Endothelial cell of umbilical vein (primary cell): Measurements from ENCODE around the gene LRCH2. TPM values are rescaled to one million over a fixed set of nuclear protein-coding genes. Genes with fewer than 3 reads are reported as not detected.
A peak's percentile ranks its signal among the peaks of the same experiment; 100 is the strongest.

Source experiments
- BruUV-seq: library from RNA; stranded (reverse); fragments of 400-500 nt; replicated peaks from 2 replicates; lab custom pipeline; 2021; lab: Mats Ljungman, UMichigan
- CTCF ChIA-PET: fragments of 300-600, 350-600 bp; sonication (Branson Sonifier 250); formaldehyde crosslinking; loops from one replicate; lab custom pipeline; 2021; ENCODE audit warnings: antibody characterized with exemption, inconsistent platforms; lab: Charles Lee
- POLR2A ChIA-PET: fragments of 300-600, 350-600 bp; sonication (Branson Sonifier 250); formaldehyde crosslinking; loops from one replicate; lab custom pipeline; 2021; ENCODE audit warnings: antibody characterized with exemption, inconsistent platforms; lab: Charles Lee
- DNase-seq: peaks from one replicate; pipeline ENCODE4 v3.0.0-alpha.2; 2011; ENCODE audit warnings: low read depth, low spot score
- FAIRE-seq: peaks from 2 replicates; lab custom pipeline; 2011; peaks lifted over from hg19 to GRCh38; lab: Jason Lieb, UNC
- H2AFZ ChIP-seq: 2 replicates; pipeline ENCODE4 v1.6.0; 2012; ENCODE audit warnings: low read depth, low read length, control low read depth, inconsistent platforms
- H3K27ac ChIP-seq: 2 replicates; pipeline ENCODE4 v1.5.1; 2011; ENCODE audit warnings: low read depth, mild to moderate bottlenecking, control low read depth, low read length, moderate library complexity; ENCODE audit not compliant: insufficient read depth
- H3K27me3 ChIP-seq, 2 experiments: 2 replicates each; pipeline versions ENCODE4 v1.6.0 to v1.6.1; 2011; ENCODE audit warnings: low read length in 2 of 2, mixed read lengths in 1 of 2; ENCODE audit not compliant: control insufficient read depth in 2 of 2, insufficient read depth in 2 of 2
- H3K36me3 ChIP-seq, 2 experiments: 2 replicates in 1 of 2; 3 replicates in 1 of 2; pipeline ENCODE4 v1.5.1; 2011; ENCODE audit warnings: low read length in 2 of 2, mild to moderate bottlenecking in 1 of 2, moderate library complexity in 1 of 2; ENCODE audit not compliant: control insufficient read depth in 2 of 2, insufficient read depth in 2 of 2; ENCODE audit errors: extremely low read depth in 1 of 2
- H3K4me1 ChIP-seq: 3 replicates; pipeline ENCODE4 v1.5.1; 2011; ENCODE audit warnings: mild to moderate bottlenecking, low read length; ENCODE audit not compliant: control insufficient read depth, insufficient read depth; ENCODE audit errors: extremely low read depth
- H3K4me2 ChIP-seq: 2 replicates; pipeline ENCODE4 v1.6.1; 2011; ENCODE audit warnings: low read length, control low read depth, mixed read lengths; ENCODE audit not compliant: insufficient read depth
- H3K4me3 ChIP-seq, 3 experiments: fragments of 200-600 bp in 1 of 3; sonication (generic), shearing (Covaris generic) in 1 of 3; replicated peaks in 1 of 3; 2 replicates each; pipeline ENCODE4 v1.5.1; 2011 to 2016; ENCODE audit warnings: control low read depth in 3 of 3, low read length in 3 of 3, mild to moderate bottlenecking in 2 of 3, inconsistent platforms in 1 of 3, low read depth in 1 of 3, moderate library complexity in 1 of 3; ENCODE audit not compliant: insufficient read depth in 1 of 3
- H3K79me2 ChIP-seq: 2 replicates; pipeline ENCODE4 v1.6.0; 2012; ENCODE audit warnings: low read length, inconsistent platforms; ENCODE audit not compliant: control insufficient read depth, insufficient read depth
- H3K9ac ChIP-seq: replicated peaks from 2 replicates; pipeline ENCODE3; 2011; ENCODE audit warnings: low read length, control low read depth; ENCODE audit not compliant: insufficient read depth; ENCODE audit errors: extremely low read depth
- H3K9me1 ChIP-seq: replicated peaks from 3 replicates; pipeline ENCODE4 v1.6.0; 2011; ENCODE audit warnings: mild to moderate bottlenecking, low read length; ENCODE audit not compliant: control insufficient read depth, insufficient read depth; ENCODE audit errors: extremely low read depth
- H3K9me3 ChIP-seq: replicated peaks from 2 replicates; pipeline ENCODE4 v1.5.1; 2012; ENCODE audit warnings: low read length, inconsistent platforms; ENCODE audit not compliant: control insufficient read depth, insufficient read depth
- H4K20me1 ChIP-seq: replicated peaks from 2 replicates; pipeline ENCODE3; 2011; ENCODE audit warnings: mild to moderate bottlenecking, low read length; ENCODE audit not compliant: control insufficient read depth, insufficient read depth; ENCODE audit errors: extremely low read depth
- CTCF ChIP-seq, 2 donors: IDR thresholded peaks; 1 replicate in 1 of 2; 2 replicates in 1 of 2; pipeline ENCODE4 v1.5.1; 2011; ENCODE audit warnings: low read length in 2 of 2, mild to moderate bottlenecking in 2 of 2, moderate library complexity in 2 of 2, control low read depth in 1 of 2, inconsistent platforms in 1 of 2, low read depth in 1 of 2; ENCODE audit not compliant: insufficient read depth in 1 of 2; ENCODE audit errors: extremely low read depth in 1 of 2
- EZH2 ChIP-seq: IDR thresholded peaks from 2 replicates; pipeline ENCODE4 v1.6.1; 2012; ENCODE audit warnings: borderline replicate concordance, low read depth, mild to moderate bottlenecking, moderate library complexity, low read length, inconsistent platforms; ENCODE audit not compliant: severe bottlenecking
- FOS ChIP-seq: IDR thresholded peaks from 2 replicates; pipeline ENCODE4 v1.6.1; 2011; ENCODE audit warnings: mild to moderate bottlenecking, low read length, moderate library complexity, borderline replicate concordance; ENCODE audit not compliant: insufficient read depth
- GATA2 ChIP-seq: IDR thresholded peaks from 2 replicates; pipeline ENCODE4 v1.7.0; 2011; ENCODE audit warnings: low read depth, mild to moderate bottlenecking, moderate library complexity, mixed read lengths, low read length; ENCODE audit not compliant: insufficient read length, insufficient read depth
- JUN ChIP-seq: IDR thresholded peaks from 2 replicates; pipeline ENCODE4 v1.6.1; 2011; ENCODE audit warnings: borderline replicate concordance, low read depth; ENCODE audit not compliant: insufficient read length, insufficient read depth
- MAX ChIP-seq: IDR thresholded peaks from 2 replicates; pipeline ENCODE4 v1.6.1; 2011; ENCODE audit not compliant: insufficient read depth, insufficient read length
- MYC ChIP-seq: IDR thresholded peaks from one replicate; pipeline ENCODE4 v1.6.1; 2011; ENCODE audit warnings: mild to moderate bottlenecking, low read depth, low read length
- POLR2A ChIP-seq: IDR thresholded peaks from 2 replicates; pipeline ENCODE4 v1.6.1; 2012; ENCODE audit warnings: low read depth, mild to moderate bottlenecking, control low read depth, low read length
- POLR2AphosphoS5 ChIP-seq: IDR thresholded peaks from 2 replicates; pipeline ENCODE4 v1.6.1; 2012; ENCODE audit warnings: low read depth, mild to moderate bottlenecking, control low read depth, low read length, moderate library complexity; ENCODE audit not compliant: insufficient read depth
- dilution Hi-C: fragments of 300-500 bp; cut with MboI; formaldehyde crosslinking; loops from one replicate; pipeline ENCODE4 v1.15.0; 2019; ENCODE audit warnings: low sequenced_read_pairs; ENCODE audit not compliant: extremely low pct_ligation_motif_present
- intact Hi-C: fragments of 100-400 bp; cut with micrococcal nuclease; formaldehyde crosslinking; loops from one replicate; pipeline ENCODE4 v1.10.0; 2022
- polyA plus RNA-seq, 4 experiments: library from polyadenylated mRNA; depleted of rRNA in 3 of 4; stranded (reverse) in 3 of 4; unstranded in 1 of 4; fragments of >200 nt; gene quantifications; 2 replicates each; pipeline versions ENCODE4 v1.2.1 to v1.2.3, GENCODE V29; 2011 to 2012; ENCODE audit warnings: missing spikeins in 1 of 4
- total RNA-seq: library from RNA; stranded (reverse); gene quantifications from 2 replicates; pipeline ENCODE4 v1.2.3, GENCODE V29; 2021

Gene LRCH2
- total and polyA plus RNA-seq, 2 donors (not counting 3 experiments of a cell fraction or from before 2014, with no cell fraction given) = 1.1 to 4.6 TPM

GRCh38 chrX:115093191-115093590 lies 140.7 kb downstream of the LRCH2 start:
- FAIRE-seq = peak; percentile 33
- no peak for TF ChIP-seq POLR2A
- no peak for TF ChIP-seq JUN
- TF ChIP-seq FOS = no peak
- no peak for TF ChIP-seq EZH2
- no peak for TF ChIP-seq MYC
- no peak for TF ChIP-seq CTCF (IDR thresholded peaks at IDR 0.05; ENCODE audit: extremely low read depth in 1 of 2, insufficient read depth in 1 of 2, low read depth in 1 of 2, low read length in 2 of 2)
- TF ChIP-seq POLR2AphosphoS5 = no peak
- no peak for TF ChIP-seq GATA2
- no peak for TF ChIP-seq MAX
- POLR2A ChIA-PET = no interaction called here

More at GRCh38 chrX:115093191-115093590, 140.7 kb downstream of the LRCH2 start:
- H3K9me3 ChIP-seq = no peaks in the 10 kb centered on the region
- CTCF ChIA-PET = interaction anchor here (0.7 kb wide), 1 partner anchor 123 kb away, joined by 3 read pairs; no protein-coding TSS in a partner anchor
- no peaks in the 10 kb centered on the region for H3K79me2 ChIP-seq
- H3K9ac ChIP-seq = no peak overlapping the region
- no peak overlapping the region for H3K4me2 ChIP-seq
- H3K36me3 ChIP-seq = no peaks in the 10 kb centered on the region
- no TSS peak for BruUV-seq
- no peak overlapping the region for H3K27ac ChIP-seq
- no peaks in the 10 kb centered on the region for H4K20me1 ChIP-seq
- no peak overlapping the region for H3K4me3 ChIP-seq
- no peaks in the 10 kb centered on the region for H3K27me3 ChIP-seq
- H3K4me1 ChIP-seq = no peaks in the 10 kb centered on the region
- H2AFZ ChIP-seq = no peak overlapping the region
- H3K9me1 ChIP-seq = no peaks in the 10 kb centered on the region
- intact Hi-C loops = no loop called here
- dilution Hi-C loops = no loop called here
- no peak for DNase-seq
